Measurements from ENCODE around the gene EDIL3.

DNA sequence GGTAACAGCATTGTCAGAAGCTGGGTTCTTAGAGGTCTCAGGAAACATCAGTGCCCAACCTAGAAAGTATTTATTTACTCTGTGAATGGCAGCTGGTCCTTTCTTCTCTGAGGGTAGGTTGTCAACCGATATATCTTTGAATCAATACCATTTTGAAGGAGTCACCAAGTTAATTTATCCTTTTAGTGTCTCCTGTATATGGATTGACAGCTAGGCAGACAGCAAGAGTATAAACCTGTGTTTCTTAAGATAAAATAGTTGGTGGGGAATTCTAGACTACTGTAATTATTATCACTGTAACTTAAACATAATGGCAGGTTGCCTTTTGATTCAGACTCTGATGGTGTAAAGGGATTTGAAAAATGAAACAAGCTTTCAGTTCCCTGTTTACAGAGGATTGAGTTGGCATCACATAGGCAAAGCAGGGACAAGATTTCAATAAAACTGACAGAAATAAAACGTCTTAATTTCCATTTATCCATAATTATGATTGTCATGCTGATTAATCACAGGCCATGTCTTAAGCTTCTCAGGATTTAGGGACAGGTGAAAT is 473.2 kb downstream of the EDIL3 start:
- TF ChIP-seq, protein P1, sequence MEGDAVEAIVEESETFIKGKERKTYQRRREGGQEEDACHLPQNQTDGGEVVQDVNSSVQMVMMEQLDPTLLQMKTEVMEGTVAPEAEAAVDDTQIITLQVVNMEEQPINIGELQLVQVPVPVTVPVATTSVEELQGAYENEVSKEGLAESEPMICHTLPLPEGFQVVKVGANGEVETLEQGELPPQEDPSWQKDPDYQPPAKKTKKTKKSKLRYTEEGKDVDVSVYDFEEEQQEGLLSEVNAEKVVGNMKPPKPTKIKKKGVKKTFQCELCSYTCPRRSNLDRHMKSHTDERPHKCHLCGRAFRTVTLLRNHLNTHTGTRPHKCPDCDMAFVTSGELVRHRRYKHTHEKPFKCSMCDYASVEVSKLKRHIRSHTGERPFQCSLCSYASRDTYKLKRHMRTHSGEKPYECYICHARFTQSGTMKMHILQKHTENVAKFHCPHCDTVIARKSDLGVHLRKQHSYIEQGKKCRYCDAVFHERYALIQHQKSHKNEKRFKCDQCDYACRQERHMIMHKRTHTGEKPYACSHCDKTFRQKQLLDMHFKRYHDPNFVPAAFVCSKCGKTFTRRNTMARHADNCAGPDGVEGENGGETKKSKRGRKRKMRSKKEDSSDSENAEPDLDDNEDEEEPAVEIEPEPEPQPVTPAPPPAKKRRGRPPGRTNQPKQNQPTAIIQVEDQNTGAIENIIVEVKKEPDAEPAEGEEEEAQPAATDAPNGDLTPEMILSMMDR (IDR thresholded peaks at IDR 0.05) = no peak
- TF ChIP-seq EP300 (IDR thresholded peaks at IDR 0.05) = no peak

All from tibial nerve (tissue), 4 donors.